KMS-11 (cell line): ENCODE data around the gene COL12A1.
A peak's percentile ranks its signal among the peaks of the same experiment; 100 is the strongest.

Experiments used
- H2AFZ ChIP-seq: fragments of 200-600 bp; sonication (generic); 2 replicates; pipeline ENCODE4 v1.6.1; 2016; ENCODE audit warnings: antibody characterized with exemption, mixed run types, low read depth
- H3K27ac ChIP-seq: fragments of 200-600 bp; sonication (generic); 2 replicates; pipeline ENCODE4 v1.6.1; 2016; ENCODE audit warnings: mild to moderate bottlenecking, mixed run types
- H3K27me3 ChIP-seq: fragments of 200-600 bp; sonication (generic); 2 replicates; pipeline ENCODE4 v1.6.1; 2017; ENCODE audit warnings: mild to moderate bottlenecking, low read depth, mixed run types, moderate library complexity; ENCODE audit not compliant: insufficient read depth
- H3K36me3 ChIP-seq: fragments of 200-600 bp; sonication (generic); 2 replicates; pipeline ENCODE4 v1.6.1; 2017; ENCODE audit warnings: mild to moderate bottlenecking, mixed run types; ENCODE audit not compliant: insufficient read depth
- H3K4me1 ChIP-seq: fragments of 200-600 bp; sonication (generic); 2 replicates; pipeline ENCODE4 v1.6.1; 2016; ENCODE audit warnings: mild to moderate bottlenecking, low read depth, mixed run types; ENCODE audit not compliant: poor library complexity, severe bottlenecking
- H3K4me2 ChIP-seq: fragments of 200-600 bp; sonication (generic); 2 replicates; pipeline ENCODE4 v1.7.0; 2016; ENCODE audit warnings: mild to moderate bottlenecking, mixed run types
- H3K4me3 ChIP-seq: fragments of 200-600 bp; sonication (generic); IDR thresholded peaks from 2 replicates; pipeline ENCODE4 v1.6.1; 2017; ENCODE audit warnings: low read depth, low read length, mixed read lengths; ENCODE audit not compliant: insufficient read depth
- H3K79me2 ChIP-seq: fragments of 200-600 bp; sonication (generic); 2 replicates; pipeline ENCODE4 v1.6.1; 2016; ENCODE audit warnings: low read depth, mixed run types; ENCODE audit not compliant: insufficient read depth
- H3K9ac ChIP-seq: fragments of 200-600 bp; sonication (generic); 2 replicates; pipeline ENCODE4 v1.6.1; 2016; ENCODE audit warnings: mild to moderate bottlenecking, mixed run types
- H4K20me1 ChIP-seq: fragments of 200-600 bp; sonication (generic); 2 replicates; pipeline ENCODE4 v1.6.1; 2016; ENCODE audit warnings: mild to moderate bottlenecking, mixed run types; ENCODE audit not compliant: insufficient read depth
- CTCF ChIP-seq: fragments of 200-600 bp; sonication (generic); conservative IDR thresholded peaks from 2 replicates; pipeline ENCODE4 v1.6.1; 2017; ENCODE audit warnings: low read depth, mild to moderate bottlenecking, antibody characterized with exemption, low read length, moderate library complexity, mixed read lengths

Gene COL12A1

GRCh38 chr6:75244063-75244584, 38.3 kb upstream of the COL12A1 start:
- peak overlapping the region; percentile 64 for H2AFZ ChIP-seq
- peak overlapping the region; percentile 88 for H3K9ac ChIP-seq
- H4K20me1 ChIP-seq: no peaks in the 10 kb centered on the region
- TF ChIP-seq CTCF: no peak
- peak overlapping the region; percentile 96; the same call in 1 of the 2 replicates for H3K27ac ChIP-seq
- H3K79me2 ChIP-seq: peaks cover 19% of the 10 kb centered on the region
- peak overlapping the region; percentile 70 for H3K4me2 ChIP-seq
- H3K36me3 ChIP-seq: no peaks in the 10 kb centered on the region
- H3K4me3 ChIP-seq: no peak overlapping the region
- no peaks in the 10 kb centered on the region for H3K27me3 ChIP-seq
- peaks cover 6% of the 10 kb centered on the region for H3K4me1 ChIP-seq

- H3K79me2 ChIP-seq: peaks cover 19% of the 10 kb centered on the region
- peak within 1 kb of the TSS; percentile 70 for H3K4me2 ChIP-seq
- peak within 1 kb of the TSS; percentile 88 for H3K9ac ChIP-seq
- peaks cover 6% of the 10 kb centered on the region for H3K4me1 ChIP-seq
- H3K27me3 ChIP-seq: no peaks in the 10 kb centered on the region
- peak within 1 kb of the TSS; percentile 64 for H2AFZ ChIP-seq
- no peaks in the 10 kb centered on the region for H3K36me3 ChIP-seq
- no peak within 1 kb of the TSS for H3K4me3 ChIP-seq
- no peaks in the 10 kb centered on the region for H4K20me1 ChIP-seq
- no peak for TF ChIP-seq CTCF
- peak within 1 kb of the TSS; percentile 96 for H3K27ac ChIP-seq
These were observed 37.6 kb upstream of the COL12A1 start, which contains the start of gene COX7A2 for GRCh38 chr6:75243333-75244062. Gene COX7A2 (minus strand): TSS chr6:75243801. CDS start chr6:75243734, 67 bp downstream.

GRCh38 chr6:75236630-75237029, 30.8 kb upstream of the COL12A1 start:
- Histone ChIP-seq H2AFZ (no peak overlapping the region), H3K9ac (no peak overlapping the region), H3K79me2 (peaks cover 10% of the 10 kb centered on the region), H3K27me3 (no peaks in the 10 kb centered on the region), H4K20me1 (no peaks in the 10 kb centered on the region), H3K4me2 (no peak overlapping the region), H3K4me3 (no peak overlapping the region), H3K27ac (no peak overlapping the region), H3K4me1 (no peaks in the 10 kb centered on the region), H3K36me3 (no peaks in the 10 kb centered on the region)
- no peak for TF ChIP-seq CTCF

GRCh38 chr6:75235271-75235670, 29.4 kb upstream of the COL12A1 start:
- no peaks in the 10 kb centered on the region for H3K79me2 ChIP-seq

More at GRCh38 chr6:75235271-75235670, 29.4 kb upstream of the COL12A1 start:
- Histone ChIP-seq H3K4me1 (no peaks in the 10 kb centered on the region), H3K9ac (no peak overlapping the region), H3K27me3 (no peaks in the 10 kb centered on the region), H3K4me3 (no peak overlapping the region), H3K4me2 (no peak overlapping the region), H3K27ac (no peak overlapping the region), H4K20me1 (no peaks in the 10 kb centered on the region), H3K36me3 (no peaks in the 10 kb centered on the region), H2AFZ (no peak overlapping the region)
- no peak for TF ChIP-seq CTCF
